PFSK-1 (cell line): ENCODE measurements around the gene CDC42EP3.

Source experiments
- POLR2AphosphoS5 ChIP-seq: IDR thresholded peaks from 2 replicates; pipeline ENCODE4 v1.6.1; 2012; ENCODE audit warnings: low read depth, mild to moderate bottlenecking, control low read depth, low read length, moderate library complexity
- TAF1 ChIP-seq: IDR thresholded peaks from 2 replicates; pipeline ENCODE4 v1.6.1; 2012; ENCODE audit warnings: low read length, control low read depth, borderline replicate concordance; ENCODE audit not compliant: insufficient read depth
- TF ChIP-seq, protein P1 (sequence below), 2 experiments: IDR thresholded peaks; 2 replicates each; pipeline versions ENCODE4 v1.6.1 to v1.8.0; 2011 to 2012; ENCODE audit warnings: low read depth in 2 of 2, low read length in 2 of 2, control low read depth in 1 of 2, inconsistent platforms in 1 of 2, mild to moderate bottlenecking in 1 of 2, moderate library complexity in 1 of 2; ENCODE audit not compliant: insufficient read depth in 1 of 2

DNA sequence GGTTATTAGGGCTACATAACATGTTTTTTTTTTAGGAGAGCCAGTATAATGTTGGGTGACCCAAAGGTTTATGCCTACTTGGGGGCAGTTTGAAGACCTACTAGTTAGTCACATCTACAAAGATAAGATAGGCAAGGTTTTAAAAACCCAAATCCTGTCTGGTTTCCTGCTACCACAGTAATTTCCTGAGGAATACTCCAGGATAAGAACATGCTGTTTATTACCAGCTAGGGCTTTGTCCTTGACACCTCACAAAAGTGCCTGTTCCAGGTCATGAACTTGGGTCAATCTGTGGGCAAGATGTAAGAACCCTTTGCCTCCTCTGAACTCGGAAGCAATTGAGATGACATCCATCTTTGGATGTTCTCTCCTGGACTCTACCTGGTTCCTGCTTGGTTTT lies 38.2 kb downstream of the CDC42EP3 start:
- TF ChIP-seq, protein P1, sequence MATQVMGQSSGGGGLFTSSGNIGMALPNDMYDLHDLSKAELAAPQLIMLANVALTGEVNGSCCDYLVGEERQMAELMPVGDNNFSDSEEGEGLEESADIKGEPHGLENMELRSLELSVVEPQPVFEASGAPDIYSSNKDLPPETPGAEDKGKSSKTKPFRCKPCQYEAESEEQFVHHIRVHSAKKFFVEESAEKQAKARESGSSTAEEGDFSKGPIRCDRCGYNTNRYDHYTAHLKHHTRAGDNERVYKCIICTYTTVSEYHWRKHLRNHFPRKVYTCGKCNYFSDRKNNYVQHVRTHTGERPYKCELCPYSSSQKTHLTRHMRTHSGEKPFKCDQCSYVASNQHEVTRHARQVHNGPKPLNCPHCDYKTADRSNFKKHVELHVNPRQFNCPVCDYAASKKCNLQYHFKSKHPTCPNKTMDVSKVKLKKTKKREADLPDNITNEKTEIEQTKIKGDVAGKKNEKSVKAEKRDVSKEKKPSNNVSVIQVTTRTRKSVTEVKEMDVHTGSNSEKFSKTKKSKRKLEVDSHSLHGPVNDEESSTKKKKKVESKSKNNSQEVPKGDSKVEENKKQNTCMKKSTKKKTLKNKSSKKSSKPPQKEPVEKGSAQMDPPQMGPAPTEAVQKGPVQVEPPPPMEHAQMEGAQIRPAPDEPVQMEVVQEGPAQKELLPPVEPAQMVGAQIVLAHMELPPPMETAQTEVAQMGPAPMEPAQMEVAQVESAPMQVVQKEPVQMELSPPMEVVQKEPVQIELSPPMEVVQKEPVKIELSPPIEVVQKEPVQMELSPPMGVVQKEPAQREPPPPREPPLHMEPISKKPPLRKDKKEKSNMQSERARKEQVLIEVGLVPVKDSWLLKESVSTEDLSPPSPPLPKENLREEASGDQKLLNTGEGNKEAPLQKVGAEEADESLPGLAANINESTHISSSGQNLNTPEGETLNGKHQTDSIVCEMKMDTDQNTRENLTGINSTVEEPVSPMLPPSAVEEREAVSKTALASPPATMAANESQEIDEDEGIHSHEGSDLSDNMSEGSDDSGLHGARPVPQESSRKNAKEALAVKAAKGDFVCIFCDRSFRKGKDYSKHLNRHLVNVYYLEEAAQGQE (IDR thresholded peaks at IDR 0.05; ENCODE audit: insufficient read depth in 1 of 2, low read depth in 2 of 2, low read length in 2 of 2) = no peak
- no peak for TF ChIP-seq TAF1
- no peak for TF ChIP-seq POLR2AphosphoS5
